Fibroblast of upper back skin (primary cell): ENCODE data around the gene HK1.

Experiments
- DNase-seq: peaks from one replicate; pipeline ENCODE4 v3.0.0-alpha.2; 2013

HK1 gene

GRCh38 chr10:69379800-69380199 is 101.5 kb downstream of the HK1 start:
- DNase-seq, result no peak

GRCh38 chr10:69382382-69383117 is 104.3 kb downstream of the HK1 start:
- DNase-seq, result peak; percentile 93

- DNase-seq, result peak; percentile 57
These were observed 105.3 kb downstream of the HK1 start for GRCh38 chr10:69383558-69383957.

GRCh38 chr10:69384320-69384719 is 106.0 kb downstream of the HK1 start:
- DNase-seq, result no peak

- no peak for DNase-seq
These were observed 107.4 kb downstream of the HK1 start for GRCh38 chr10:69385454-69386350.

GRCh38 chr10:69387500-69387899 is 109.2 kb downstream of the HK1 start:
- DNase-seq, result no peak

- DNase-seq, result no peak
These were observed 110.2 kb downstream of the HK1 start for GRCh38 chr10:69388488-69388887.

- DNase-seq, result peak; percentile 65
These were observed 111.7 kb downstream of the HK1 start for GRCh38 chr10:69389827-69390490.

GRCh38 chr10:69391158-69391557 is 112.9 kb downstream of the HK1 start:
- no peak for DNase-seq

GRCh38 chr10:69392481-69393000 is 114.2 kb downstream of the HK1 start:
- peak; percentile 77 for DNase-seq

- no peak for DNase-seq
These were observed 115.7 kb downstream of the HK1 start for GRCh38 chr10:69394020-69394419.

- peak; percentile 24 for DNase-seq
These were observed 119.7 kb downstream of the HK1 start for GRCh38 chr10:69397972-69398371.

GRCh38 chr10:69398466-69398865 is 120.2 kb downstream of the HK1 start:
- no peak for DNase-seq

GRCh38 chr10:69400936-69401335 is 122.6 kb downstream of the HK1 start:
- no peak for DNase-seq

GRCh38 chr10:69401416-69401815 is 123.1 kb downstream of the HK1 start:
- DNase-seq, result no peak

GRCh38 chr10:69402386-69402785 is 124.1 kb downstream of the HK1 start:
- no peak for DNase-seq

GRCh38 chr10:69403066-69403465 is 124.8 kb downstream of the HK1 start:
- no peak for DNase-seq

GRCh38 chr10:69403519-69403918 is 125.2 kb downstream of the HK1 start:
- peak; percentile 48 for DNase-seq

GRCh38 chr10:69404786-69405185 is 126.5 kb downstream of the HK1 start:
- DNase-seq, result no peak

- no peak for DNase-seq
These were observed 126.9 kb downstream of the HK1 start for GRCh38 chr10:69405221-69405620.

GRCh38 chr10:69406302-69406811 is 128.1 kb downstream of the HK1 start:
- DNase-seq, result no peak

GRCh38 chr10:69406816-69407580 is 128.7 kb downstream of the HK1 start:
- DNase-seq, result no peak
